Kidney (tissue), 14 donors: ENCODE data around the gene PGBD5. TPM values are rescaled to one million over a fixed set of nuclear protein-coding genes. Genes with fewer than 3 reads are reported as not detected.

ENCODE experiments used
- DNase-seq, 5 donors: peaks; one replicate each; pipeline ENCODE4 v3.0.0-alpha.2; 2013 to 2020
- FAIRE-seq: peaks from 2 replicates; lab custom pipeline; 2012; peaks lifted over from hg19 to GRCh38; lab: Jason Lieb, UNC
- H3K27ac ChIP-seq, 2 donors: one replicate each; pipeline ENCODE4 v1.7.0; 2013; ENCODE audit warnings: low read depth in 2 of 2, low read length in 2 of 2, inconsistent platforms in 1 of 2
- H3K27me3 ChIP-seq: one replicate; pipeline ENCODE4 v1.7.1; 2013; ENCODE audit warnings: low read length, inconsistent platforms; ENCODE audit not compliant: control insufficient read depth, insufficient read depth
- H3K36me3 ChIP-seq, 3 donors: one replicate each; pipeline versions ENCODE4 v1.7.0 to v1.7.1; 2013; ENCODE audit warnings: low read length in 3 of 3, control low read depth in 1 of 3, inconsistent platforms in 1 of 3; ENCODE audit not compliant: insufficient read depth in 3 of 3, control insufficient read depth in 2 of 3
- H3K4me1 ChIP-seq, 3 donors: one replicate each; pipeline versions ENCODE4 v1.7.0 to v1.7.1; 2013; ENCODE audit warnings: low read length in 3 of 3, inconsistent platforms in 1 of 3, low read depth in 1 of 3; ENCODE audit not compliant: control insufficient read depth in 2 of 3, insufficient read depth in 2 of 3
- H3K4me3 ChIP-seq, 3 donors: one replicate each; pipeline versions ENCODE4 v1.7.0 to v1.8.1; 2013; ENCODE audit warnings: low read length in 3 of 3, control low read depth in 1 of 3, inconsistent platforms in 1 of 3
- H3K9ac ChIP-seq, 3 donors: one replicate each; pipeline versions ENCODE4 v1.7.0 to v1.7.1; 2013; ENCODE audit warnings: low read length in 3 of 3, control low read depth in 1 of 3, inconsistent platforms in 1 of 3
- H3K9me3 ChIP-seq, 3 donors: one replicate each; pipeline versions ENCODE4 v1.7.0 to v1.7.1; 2013; ENCODE audit warnings: low read length in 3 of 3, control low read depth in 1 of 3, inconsistent platforms in 1 of 3; ENCODE audit not compliant: control insufficient read depth in 2 of 3, insufficient read depth in 1 of 3
- CTCF ChIP-seq: IDR thresholded peaks from 3 replicates; pipeline ENCODE4 v1.5.1; 2012; ENCODE audit warnings: mild to moderate bottlenecking, moderate library complexity, borderline replicate concordance; ENCODE audit not compliant: insufficient read depth; ENCODE audit errors: extremely low read depth
- intact Hi-C: fragments of 100-400 bp; cut with DNase I; formaldehyde crosslinking; loops from one replicate; pipeline ENCODE4 v1.11.1; 2022
- polyA plus RNA-seq: library from polyadenylated mRNA; stranded (reverse); fragments of 350-450 nt; fragmentation: Illumina TruSeq; extraction: RNeasy Lipid Tissue Mini Kit (QIAGEN cat#74804); gene quantifications from one replicate; pipeline ENCODE4 v1.2.3, GENCODE V29; 2014; ENCODE audit warnings: low read depth, low replicate concordance; ENCODE audit not compliant: insufficient read depth
- total RNA-seq: library from RNA; stranded (reverse); fragmentation: NEBNext Ultra II Directional; extraction: Animal tissue kit (Norgen Biotek cat#: 25700); gene quantifications from one replicate; pipeline ENCODE4 v1.2.1, GENCODE V29; 2021
- donor health status: control.
- donor health status: control.
- donor health status: control.
- donor health status: control.
- donor health status: control.
- donor health status: DM: yes; HTN: yes; CAD: no.
- donor health status: Normal renal cell carcinoma (clear cell type).

Gene PGBD5
- total and polyA plus RNA-seq, 2 donors from 2014 or later = 2.0 to 3.7 TPM

- H3K9me3 ChIP-seq = no peaks in the 10 kb centered on the region
- no peak for DNase-seq
- H3K27me3 ChIP-seq = no peaks in the 10 kb centered on the region
- H3K9ac ChIP-seq = no peak overlapping the region
- H3K36me3 ChIP-seq = no peaks in the 10 kb centered on the region
- no peaks in the 10 kb centered on the region for H3K4me1 ChIP-seq
- H3K27ac ChIP-seq = no peak overlapping the region
- FAIRE-seq = no peak
- no peak overlapping the region for H3K4me3 ChIP-seq
- no peak for TF ChIP-seq CTCF
- intact Hi-C loops = loop anchor here (10.0 kb wide), 1 partner anchor 650 kb away; no protein-coding TSS in a partner anchor
Measured at GRCh38 chr1:230315099-230315498, 111.0 kb downstream of the PGBD5 start.

- Histone ChIP-seq H3K27me3 (no peaks in the 10 kb centered on the region), H3K4me1 (no peaks in the 10 kb centered on the region), H3K36me3 (no peaks in the 10 kb centered on the region), H3K9ac (no peak overlapping the region), H3K4me3 (no peak overlapping the region), H3K27ac (no peak overlapping the region), H3K9me3 (no peaks in the 10 kb centered on the region)
- intact Hi-C loops = loop anchor here (10.0 kb wide), 1 partner anchor 649 kb away; no protein-coding TSS in a partner anchor
- FAIRE-seq (no peak), DNase-seq (no peak)
- TF ChIP-seq CTCF = no peak
Measured at GRCh38 chr1:230314142-230314470, 112.0 kb downstream of the PGBD5 start.

- H3K4me1 ChIP-seq = no peaks in the 10 kb centered on the region
- intact Hi-C loops = loop anchor here (10.0 kb wide), 1 partner anchor 649 kb away; no protein-coding TSS in a partner anchor
- DNase-seq = no peak
- H3K9ac ChIP-seq = no peak overlapping the region
- TF ChIP-seq CTCF = no peak
- no peak overlapping the region for H3K27ac ChIP-seq
- H3K27me3 ChIP-seq = no peaks in the 10 kb centered on the region
- H3K4me3 ChIP-seq = no peak overlapping the region
- H3K36me3 ChIP-seq = no peaks in the 10 kb centered on the region
- no peak for FAIRE-seq
- no peaks in the 10 kb centered on the region for H3K9me3 ChIP-seq
Measured at GRCh38 chr1:230313453-230314141, 112.5 kb downstream of the PGBD5 start.
